ENCODE results near the gene AUTS2.

DNA sequence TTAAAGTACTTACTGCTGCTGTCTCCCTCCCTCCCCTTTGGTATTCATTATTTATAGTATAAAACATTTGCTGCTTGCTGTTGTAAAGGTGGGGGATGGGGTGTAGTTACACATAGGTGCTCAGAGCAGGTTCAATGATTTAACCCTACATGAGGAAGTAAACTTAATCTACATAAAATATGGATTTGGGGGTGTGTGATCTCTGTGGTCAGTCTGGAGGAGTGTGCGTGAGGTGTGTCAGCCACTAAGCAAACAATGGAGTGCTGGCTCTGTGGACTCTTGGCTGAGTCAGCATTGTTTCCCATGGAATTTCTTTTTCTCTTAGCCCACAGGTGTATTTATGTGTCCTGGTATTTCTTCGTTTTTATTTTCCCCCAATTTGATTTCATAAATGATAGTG is 133.9 kb downstream of the AUTS2 start:
- TF ChIP-seq, protein P1, sequence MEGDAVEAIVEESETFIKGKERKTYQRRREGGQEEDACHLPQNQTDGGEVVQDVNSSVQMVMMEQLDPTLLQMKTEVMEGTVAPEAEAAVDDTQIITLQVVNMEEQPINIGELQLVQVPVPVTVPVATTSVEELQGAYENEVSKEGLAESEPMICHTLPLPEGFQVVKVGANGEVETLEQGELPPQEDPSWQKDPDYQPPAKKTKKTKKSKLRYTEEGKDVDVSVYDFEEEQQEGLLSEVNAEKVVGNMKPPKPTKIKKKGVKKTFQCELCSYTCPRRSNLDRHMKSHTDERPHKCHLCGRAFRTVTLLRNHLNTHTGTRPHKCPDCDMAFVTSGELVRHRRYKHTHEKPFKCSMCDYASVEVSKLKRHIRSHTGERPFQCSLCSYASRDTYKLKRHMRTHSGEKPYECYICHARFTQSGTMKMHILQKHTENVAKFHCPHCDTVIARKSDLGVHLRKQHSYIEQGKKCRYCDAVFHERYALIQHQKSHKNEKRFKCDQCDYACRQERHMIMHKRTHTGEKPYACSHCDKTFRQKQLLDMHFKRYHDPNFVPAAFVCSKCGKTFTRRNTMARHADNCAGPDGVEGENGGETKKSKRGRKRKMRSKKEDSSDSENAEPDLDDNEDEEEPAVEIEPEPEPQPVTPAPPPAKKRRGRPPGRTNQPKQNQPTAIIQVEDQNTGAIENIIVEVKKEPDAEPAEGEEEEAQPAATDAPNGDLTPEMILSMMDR (IDR thresholded peaks at IDR 0.05), result no peak
- TF ChIP-seq POLR2AphosphoS5 (IDR thresholded peaks at IDR 0.05; ENCODE audit: insufficient read depth in 1 of 2, low read depth in 1 of 2) (no peak), POLR2A (IDR thresholded peaks at IDR 0.05) (no peak)

Data from vagina (tissue), 2 donors.